ENCODE measurements around the gene TRIM14.
A peak's percentile ranks its signal among the peaks of the same experiment; 100 is the strongest.
"Not testable (repeated sequence)": the region's sequence is repeated elsewhere in the genome, so short reads cannot be mapped to it uniquely, and the experiment has no call there.

The TRIM14 gene

DNA sequence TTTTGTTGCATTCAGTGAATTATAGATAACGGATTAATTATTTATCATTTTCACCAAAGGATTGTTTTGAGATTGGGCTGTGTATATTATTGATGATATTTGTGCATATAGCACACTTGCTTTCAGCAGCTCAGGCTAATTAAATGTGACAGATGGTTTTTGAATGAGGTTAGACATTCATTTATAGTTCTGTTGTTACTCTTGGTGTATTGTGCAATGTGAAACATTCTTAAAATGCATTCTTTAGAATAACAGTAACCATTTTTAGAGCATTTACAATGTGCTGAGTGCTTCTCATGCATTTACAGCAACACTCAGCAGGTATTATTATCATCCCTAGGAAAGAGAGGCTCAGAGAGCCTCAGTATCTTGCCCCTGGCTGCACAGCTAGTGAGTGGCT, 38.7 kb downstream of the TRIM14 start:
- TF ChIP-seq, protein P1, sequence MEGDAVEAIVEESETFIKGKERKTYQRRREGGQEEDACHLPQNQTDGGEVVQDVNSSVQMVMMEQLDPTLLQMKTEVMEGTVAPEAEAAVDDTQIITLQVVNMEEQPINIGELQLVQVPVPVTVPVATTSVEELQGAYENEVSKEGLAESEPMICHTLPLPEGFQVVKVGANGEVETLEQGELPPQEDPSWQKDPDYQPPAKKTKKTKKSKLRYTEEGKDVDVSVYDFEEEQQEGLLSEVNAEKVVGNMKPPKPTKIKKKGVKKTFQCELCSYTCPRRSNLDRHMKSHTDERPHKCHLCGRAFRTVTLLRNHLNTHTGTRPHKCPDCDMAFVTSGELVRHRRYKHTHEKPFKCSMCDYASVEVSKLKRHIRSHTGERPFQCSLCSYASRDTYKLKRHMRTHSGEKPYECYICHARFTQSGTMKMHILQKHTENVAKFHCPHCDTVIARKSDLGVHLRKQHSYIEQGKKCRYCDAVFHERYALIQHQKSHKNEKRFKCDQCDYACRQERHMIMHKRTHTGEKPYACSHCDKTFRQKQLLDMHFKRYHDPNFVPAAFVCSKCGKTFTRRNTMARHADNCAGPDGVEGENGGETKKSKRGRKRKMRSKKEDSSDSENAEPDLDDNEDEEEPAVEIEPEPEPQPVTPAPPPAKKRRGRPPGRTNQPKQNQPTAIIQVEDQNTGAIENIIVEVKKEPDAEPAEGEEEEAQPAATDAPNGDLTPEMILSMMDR (IDR thresholded peaks at IDR 0.05; ENCODE audit: low read length, missing control alignments): no peak
- peak; percentile 41 for DNase-seq (ENCODE audit: low read depth)
- no peak overlapping the region for H3K4me3 ChIP-seq (replicated peaks; ENCODE audit: low read depth, low read length)

DNA sequence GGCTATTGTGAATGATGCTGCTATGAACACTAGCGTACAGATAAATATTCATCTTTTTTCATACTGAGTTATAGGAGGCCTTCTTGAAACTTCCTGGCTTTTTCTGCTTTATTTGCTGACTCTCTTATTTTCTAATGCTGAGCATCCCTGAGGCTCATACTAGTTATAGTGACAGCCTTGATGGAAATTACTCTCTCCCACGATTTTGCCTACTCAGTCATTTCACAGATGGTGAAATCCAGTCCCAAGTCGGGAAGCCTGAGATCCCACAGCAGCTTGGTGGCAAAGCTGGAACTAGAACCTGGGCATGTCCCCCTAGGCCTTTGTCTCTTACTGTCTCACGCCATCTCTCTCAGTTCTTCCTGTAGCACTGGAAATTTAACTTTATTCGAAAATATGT, 40.1 kb downstream of the TRIM14 start:
- H3K4me3 ChIP-seq (replicated peaks; ENCODE audit: low read depth, low read length): no peak overlapping the region
- TF ChIP-seq, protein P1 (IDR thresholded peaks at IDR 0.05; ENCODE audit: low read length, missing control alignments): no peak
- no peak for DNase-seq (ENCODE audit: low read depth)

GRCh38 chr9:98076514-98076890, 42.5 kb downstream of the TRIM14 start:
- DNase-seq (ENCODE audit: low read depth): not testable (repeated sequence)

GRCh38 chr9:98075332-98075805, 43.7 kb downstream of the TRIM14 start:
- DNase-seq (ENCODE audit: low read depth): peak; percentile 72
- H3K4me3 ChIP-seq (replicated peaks; ENCODE audit: low read depth, low read length): no peak overlapping the region
- TF ChIP-seq, protein P1 (IDR thresholded peaks at IDR 0.05; ENCODE audit: low read length, missing control alignments): no peak

More at GRCh38 chr9:98076514-98076890, 42.5 kb downstream of the TRIM14 start:
- H3K4me3 ChIP-seq (replicated peaks; ENCODE audit: low read depth, low read length): not testable (repeated sequence)

GRCh38 chr9:98074115-98074990, 44.7 kb downstream of the TRIM14 start:
- TF ChIP-seq, protein P1 (IDR thresholded peaks at IDR 0.05; ENCODE audit: low read length, missing control alignments): peak; percentile 93
- no peak overlapping the region for H3K4me3 ChIP-seq (replicated peaks; ENCODE audit: low read depth, low read length)
- DNase-seq (ENCODE audit: low read depth): peak; percentile 71

GRCh38 chr9:98071737-98072136, 47.3 kb downstream of the TRIM14 start:
- TF ChIP-seq, protein P1 (IDR thresholded peaks at IDR 0.05; ENCODE audit: low read length, missing control alignments): no peak
- no peak for DNase-seq (ENCODE audit: low read depth)
- H3K4me3 ChIP-seq (replicated peaks; ENCODE audit: low read depth, low read length): no peak overlapping the region

GRCh38 chr9:98070704-98071103, 48.3 kb downstream of the TRIM14 start:
- TF ChIP-seq, protein P1 (IDR thresholded peaks at IDR 0.05; ENCODE audit: low read length, missing control alignments): no peak
- no peak overlapping the region for H3K4me3 ChIP-seq (replicated peaks; ENCODE audit: low read depth, low read length)

More at GRCh38 chr9:98070704-98071103, 48.3 kb downstream of the TRIM14 start:
- DNase-seq (ENCODE audit: low read depth): no peak

Measured in fibroblast of pulmonary artery (primary cell).